T-cell (primary cell): ENCODE results near the gene LTB4R. TPM values are rescaled to one million over a fixed set of nuclear protein-coding genes. Genes with fewer than 3 reads are reported as not detected.

ENCODE experiments used
- ATAC-seq, 4 experiments: fragments of 200-7000 bp in 3 of 4; fragments of 150-1000 bp in 1 of 4; cut with Tn5 transposase; replicated peaks in 1 of 4; 1 replicate in 3 of 4; 2 replicates in 1 of 4; pipeline ENCODE4 v1.10.0; 2021; ENCODE audit warnings: moderate library complexity in 3 of 4, mild to moderate bottlenecking in 2 of 4, moderate number of reproducible peaks in 1 of 4
- CTCF ChIA-PET, 2 donors: fragments of 300-600 bp; sonication (Branson Sonifier 250); formaldehyde crosslinking; loops; one replicate each; lab custom pipeline; 2022; ENCODE audit warnings: antibody characterized with exemption in 2 of 2; lab: Charles Lee
- POLR2A ChIA-PET, 2 donors: fragments of 300-600 bp; sonication (Branson Sonifier 250); formaldehyde crosslinking; loops; one replicate each; lab custom pipeline; 2022; ENCODE audit warnings: antibody characterized with exemption in 2 of 2; lab: Charles Lee
- DNase-seq, 35 experiments: peaks; one replicate each; pipeline versions ENCODE4 v3.0.0 to v3.0.0-alpha.2; 2013 to 2023
- H3K27ac ChIP-seq: one replicate; pipeline ENCODE4 v1.5.1; 2013; ENCODE audit warnings: low read length
- H3K27me3 ChIP-seq, 2 experiments: replicated peaks in 1 of 2; 1 replicate in 1 of 2; 2 replicates in 1 of 2; pipeline versions ENCODE4 v1.6.1 to v1.7.0; 2013; ENCODE audit warnings: low read length in 1 of 2, mixed read lengths in 1 of 2; ENCODE audit not compliant: control insufficient read depth in 2 of 2, insufficient read depth in 2 of 2; ENCODE audit errors: extremely low read depth in 1 of 2
- H3K36me3 ChIP-seq, 2 donors: 1 replicate in 1 of 2; 2 replicates in 1 of 2; pipeline versions ENCODE4 v1.6.1 to v1.7.0; 2013; ENCODE audit warnings: low read length in 1 of 2; ENCODE audit not compliant: control insufficient read depth in 2 of 2, insufficient read depth in 1 of 2; ENCODE audit errors: extremely low read depth in 1 of 2
- H3K4me1 ChIP-seq, 2 experiments: 1 replicate in 1 of 2; 2 replicates in 1 of 2; pipeline versions ENCODE4 v1.6.1 to v1.7.0; 2013; ENCODE audit warnings: low read length in 2 of 2, mixed read lengths in 1 of 2; ENCODE audit not compliant: insufficient read depth in 2 of 2, control insufficient read depth in 1 of 2; ENCODE audit errors: extremely low read depth in 1 of 2
- H3K4me3 ChIP-seq, 2 donors: 1 replicate in 1 of 2; 2 replicates in 1 of 2; pipeline versions ENCODE4 v1.5.1 to v1.7.0; 2013; ENCODE audit warnings: mild to moderate bottlenecking in 2 of 2, low read length in 1 of 2, moderate library complexity in 1 of 2; ENCODE audit not compliant: control insufficient read depth in 1 of 2; ENCODE audit errors: extremely low read depth in 1 of 2
- H3K9me3 ChIP-seq: 2 replicates; pipeline ENCODE4 v1.7.0; 2013
- H3K27ac Mint-ChIP-seq, 2 donors: one replicate each; pipeline ENCODE4 v1.8.0; 2020 to 2021; ENCODE audit warnings: mild to moderate bottlenecking in 2 of 2, mixed read lengths in 2 of 2
- H3K27me3 Mint-ChIP-seq, 2 donors: one replicate each; pipeline ENCODE4 v1.8.0; 2021 to 2022; ENCODE audit warnings: mixed read lengths in 2 of 2
- H3K36me3 Mint-ChIP-seq: one replicate; pipeline ENCODE4 v1.8.0; 2021; ENCODE audit warnings: mixed read lengths
- H3K4me1 Mint-ChIP-seq, 3 donors: one replicate each; pipeline ENCODE4 v1.8.0; 2020 to 2022; ENCODE audit warnings: mixed read lengths in 3 of 3, mild to moderate bottlenecking in 1 of 3
- H3K4me3 Mint-ChIP-seq, 3 donors: one replicate each; pipeline ENCODE4 v1.8.0; 2020 to 2022; ENCODE audit warnings: mild to moderate bottlenecking in 3 of 3, mixed read lengths in 3 of 3, moderate library complexity in 3 of 3
- H3K9me3 Mint-ChIP-seq, 3 donors: one replicate each; pipeline ENCODE4 v1.8.0; 2020 to 2022; ENCODE audit warnings: mixed read lengths in 3 of 3
- WGBS: methylation state at CpG from one replicate; pipeline ENCODE4 v1.1.5; 2013; ENCODE audit warnings: missing lambda C conversion rate; ENCODE audit not compliant: insufficient coverage; 5-methylcytosine and 5-hydroxymethylcytosine counted together
- total RNA-seq, 35 experiments: library from RNA in 6 of 35; stranded (reverse) in 6 of 35; fragments of 120-200 nt in 1 of 35; gene quantifications; one replicate each; pipeline versions ENCODE4 v1.2.1 to v1.2.4 and lab custom pipeline; 2013 to 2026

LTB4R gene
- total RNA-seq, 5 donors from 2014 or later (not counting 1 experiment from before 2014, with no cell fraction given): 17.0 to 29.0 (median 18.0) TPM

DNA sequence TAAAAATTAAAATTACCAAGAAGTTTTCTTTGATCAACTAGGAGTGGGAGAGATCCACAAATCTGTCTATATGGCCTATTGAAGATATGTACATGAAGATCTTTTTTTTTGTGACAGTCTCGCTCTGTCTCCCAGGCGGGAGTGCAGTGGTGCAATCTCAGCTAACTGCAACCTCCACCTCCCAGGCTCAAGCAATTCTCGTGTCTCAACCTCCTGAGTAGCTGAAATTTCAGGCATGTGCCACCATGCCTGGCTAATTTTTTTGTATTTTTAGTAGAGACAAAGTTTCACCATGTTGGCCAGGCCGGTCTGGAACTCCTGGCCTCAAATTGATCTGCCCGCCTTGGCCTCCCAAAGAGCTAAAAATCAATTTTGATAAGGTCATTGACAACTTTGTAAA is 52.1 kb downstream of the LTB4R start:
- DNase-seq (no peak), ATAC-seq (no peak)
- no CpG with 5 or more reads among the region's 5 CpGs for WGBS
- H3K27me3 Mint-ChIP-seq: peaks cover 43 to 49% of the 10 kb centered on the region in 2 donors
- Histone ChIP-seq H3K4me1 (peaks cover 4 to 30% of the 10 kb centered on the region in 2 experiments), H3K4me3 (no peak overlapping the region), H3K27me3 (peaks cover 0 to 45% of the 10 kb centered on the region in 2 experiments), H3K9me3 (no peaks in the 10 kb centered on the region), H3K27ac (no peak overlapping the region), H3K36me3 (no peaks in the 10 kb centered on the region)
- ChIA-PET CTCF (interaction anchor here (0.7 kb wide), 4 partner anchors 25 to 481 kb away, joined by 3 to 6 read pairs (median 3); no protein-coding TSS in a partner anchor), POLR2A (no interaction called here)
- H3K4me1 Mint-ChIP-seq: peaks cover 24 to 29% (median 28%) of the 10 kb centered on the region in 3 donors
- no peak overlapping the region for H3K4me3 Mint-ChIP-seq
- peaks cover 6% of the 10 kb centered on the region for H3K36me3 Mint-ChIP-seq
- peaks cover 0 to 2% (median 0%) of the 10 kb centered on the region in 3 donors for H3K9me3 Mint-ChIP-seq
- H3K27ac Mint-ChIP-seq: peak overlapping the region in 1 of 2 donors; percentile 15

DNA sequence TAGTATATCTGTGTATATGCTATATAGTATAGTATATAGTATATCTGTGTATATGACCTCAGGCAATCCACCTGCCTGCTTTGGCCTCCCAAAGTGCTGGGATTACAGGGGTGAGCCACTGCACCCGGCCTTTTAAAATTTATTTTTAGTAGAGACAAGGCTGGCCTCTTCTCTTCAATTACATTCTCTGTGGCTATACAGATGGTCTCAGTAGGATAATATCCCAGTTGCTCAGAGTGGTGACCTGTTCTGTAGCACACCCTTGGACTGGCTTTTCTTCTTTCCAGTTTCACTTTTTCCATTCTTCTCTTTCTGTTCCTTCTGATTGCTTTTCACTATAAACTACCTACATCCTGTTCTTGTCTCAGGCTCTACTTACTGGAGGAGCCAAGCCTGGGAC is 53.5 kb downstream of the LTB4R start:
- WGBS: 80% methylated on average over 1 of the region's 1 CpG
- Histone ChIP-seq H3K4me1 (peaks cover 4 to 36% of the 10 kb centered on the region in 2 experiments), H3K36me3 (no peaks in the 10 kb centered on the region), H3K27ac (no peak overlapping the region), H3K4me3 (no peak overlapping the region), H3K9me3 (no peaks in the 10 kb centered on the region), H3K27me3 (peaks cover 0 to 57% of the 10 kb centered on the region in 2 experiments)
- H3K9me3 Mint-ChIP-seq: peaks cover 0 to under 1% (median 0%) of the 10 kb centered on the region in 3 donors
- POLR2A ChIA-PET: no interaction called here
- ATAC-seq (no peak), DNase-seq (no peak)
- no peak overlapping the region for H3K4me3 Mint-ChIP-seq
- no peak overlapping the region for H3K27ac Mint-ChIP-seq
- peaks cover 29 to 35% (median 35%) of the 10 kb centered on the region in 3 donors for H3K4me1 Mint-ChIP-seq
- H3K27me3 Mint-ChIP-seq: peaks cover 44 to 55% of the 10 kb centered on the region in 2 donors
- peaks cover 6% of the 10 kb centered on the region for H3K36me3 Mint-ChIP-seq
- CTCF ChIA-PET: interaction anchor here in 1 of 2 donors (1.0 kb wide), 1 partner anchor 72 kb away, joined by 5 read pairs; no protein-coding TSS in a partner anchor

DNA sequence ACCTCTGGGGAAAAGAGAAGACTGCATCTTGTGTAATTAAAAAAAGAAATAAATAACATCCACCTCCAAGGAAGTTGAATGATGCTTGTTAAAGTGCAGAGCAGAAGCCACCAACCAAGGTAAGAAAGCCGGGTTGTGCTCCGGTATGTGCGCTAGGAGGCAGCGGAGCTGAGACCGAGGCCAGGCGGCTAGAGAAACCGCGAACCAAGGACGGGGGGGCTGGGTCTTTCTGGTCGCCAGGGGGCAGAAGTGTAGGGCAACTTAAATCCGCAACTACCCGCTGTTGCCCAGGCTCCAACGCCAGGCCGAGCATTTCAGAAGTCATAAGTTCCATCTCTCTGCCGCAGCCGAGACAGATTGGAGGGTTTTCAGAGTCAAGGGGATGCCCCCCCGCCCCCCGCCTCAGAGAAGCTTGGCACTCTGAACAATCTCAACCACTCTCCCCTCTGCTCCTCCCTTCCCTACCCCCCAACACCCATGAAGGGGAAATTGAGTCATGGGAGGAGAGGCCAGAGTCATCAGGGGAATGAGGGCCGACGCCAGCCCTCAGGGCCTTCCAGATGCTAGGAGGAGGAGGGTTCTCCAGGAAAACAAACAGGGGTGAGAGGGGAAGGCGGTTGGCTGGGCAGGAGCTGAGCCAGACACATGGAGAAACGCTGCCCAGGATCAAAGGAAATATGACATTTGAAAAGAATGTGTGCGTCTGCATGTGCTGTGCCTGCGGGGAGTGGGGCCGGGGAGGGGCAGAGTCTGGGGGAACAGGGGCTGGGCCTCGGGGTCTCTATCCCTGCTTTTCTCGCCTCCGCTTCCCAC is 54.5 kb downstream of the LTB4R start:
- Histone ChIP-seq H3K4me1 (peaks cover 4 to 36% of the 10 kb centered on the region in 2 experiments), H3K9me3 (no peaks in the 10 kb centered on the region), H3K36me3 (no peaks in the 10 kb centered on the region), H3K27ac (no peak overlapping the region), H3K27me3 (peaks cover 0 to 63% of the 10 kb centered on the region in 2 experiments), H3K4me3 (peak overlapping the region in 1 of 2 donors; percentile 71)
- WGBS: 14% methylated on average over 18 of the region's 28 CpGs
- H3K9me3 Mint-ChIP-seq: no peaks in the 10 kb centered on the region
- peak overlapping the region; percentile 62 to 79 (median 65) for H3K4me3 Mint-ChIP-seq
- ChIA-PET POLR2A (no interaction called here), CTCF (interaction anchor here in 1 of 2 donors (0.6 to 1.4 kb wide), 5 partner anchors 14 to 71 kb away, joined by 3 to 7 read pairs (median 3); partner anchors contain the start of gene KHNYN)
- H3K4me1 Mint-ChIP-seq: peaks cover 29 to 35% (median 35%) of the 10 kb centered on the region in 3 donors
- peak overlapping the region in 1 of 2 donors; percentile 49 for H3K27ac Mint-ChIP-seq
- DNase-seq: peak in 31 of 35 experiments; percentile 23 to 74 (median 42)
- peaks cover 43 to 51% of the 10 kb centered on the region in 2 donors for H3K27me3 Mint-ChIP-seq
- H3K36me3 Mint-ChIP-seq: no peaks in the 10 kb centered on the region
- ATAC-seq: peak; percentile 72 to 74 (median 73)

DNA sequence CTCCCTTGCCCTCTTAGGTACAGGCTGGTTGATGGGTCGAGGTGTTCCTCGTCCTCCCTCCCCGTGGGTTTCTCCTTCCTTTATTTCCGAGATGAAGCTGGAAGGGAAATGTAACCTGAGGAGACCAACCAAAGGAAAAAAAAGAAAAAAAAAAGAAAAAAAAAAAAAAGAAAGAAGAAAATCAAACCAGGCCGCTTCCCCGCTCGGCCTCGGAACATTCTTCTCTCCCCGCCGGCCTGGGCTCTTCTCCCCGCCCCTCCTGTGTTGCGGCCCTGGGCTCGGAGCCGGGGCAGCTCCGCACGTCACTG is 55.1 kb downstream of the LTB4R start:
- H3K27ac Mint-ChIP-seq: no peak overlapping the region
- ChIA-PET POLR2A (interaction anchor here in 1 of 2 donors (0.6 kb wide), 1 partner anchor 1045 kb away, joined by 3 read pairs; the partner anchor contains the start of gene PABPN1), CTCF (interaction anchor here in 1 of 2 donors (0.6 to 1.4 kb wide), 5 partner anchors 14 to 743 kb away, joined by 3 to 7 read pairs (median 3); partner anchors contain the start of gene KHNYN)
- H3K4me1 Mint-ChIP-seq: peaks cover 29 to 35% (median 35%) of the 10 kb centered on the region in 3 donors
- H3K27ac ChIP-seq: no peak overlapping the region
- peak overlapping the region; percentile 17 to 71 for H3K4me3 ChIP-seq
- H3K27me3 ChIP-seq: peaks cover 0 to 63% of the 10 kb centered on the region in 2 experiments
- no peaks in the 10 kb centered on the region for H3K36me3 Mint-ChIP-seq
- no peaks in the 10 kb centered on the region for H3K36me3 ChIP-seq
- peak overlapping the region in 2 of 3 donors; percentile 21 to 79 for H3K4me3 Mint-ChIP-seq
- H3K9me3 Mint-ChIP-seq: no peaks in the 10 kb centered on the region
- H3K27me3 Mint-ChIP-seq: peaks cover 43 to 50% of the 10 kb centered on the region in 2 donors
- H3K9me3 ChIP-seq: no peaks in the 10 kb centered on the region
- 5% methylated on average over 6 of the region's 16 CpGs for WGBS
- peaks cover 4 to 36% of the 10 kb centered on the region in 2 experiments for H3K4me1 ChIP-seq
- peak in 2 of 35 experiments; percentile 4 to 7 for DNase-seq
- peak in 3 of 4 experiments; percentile 2 to 25 (median 24) for ATAC-seq

DNA sequence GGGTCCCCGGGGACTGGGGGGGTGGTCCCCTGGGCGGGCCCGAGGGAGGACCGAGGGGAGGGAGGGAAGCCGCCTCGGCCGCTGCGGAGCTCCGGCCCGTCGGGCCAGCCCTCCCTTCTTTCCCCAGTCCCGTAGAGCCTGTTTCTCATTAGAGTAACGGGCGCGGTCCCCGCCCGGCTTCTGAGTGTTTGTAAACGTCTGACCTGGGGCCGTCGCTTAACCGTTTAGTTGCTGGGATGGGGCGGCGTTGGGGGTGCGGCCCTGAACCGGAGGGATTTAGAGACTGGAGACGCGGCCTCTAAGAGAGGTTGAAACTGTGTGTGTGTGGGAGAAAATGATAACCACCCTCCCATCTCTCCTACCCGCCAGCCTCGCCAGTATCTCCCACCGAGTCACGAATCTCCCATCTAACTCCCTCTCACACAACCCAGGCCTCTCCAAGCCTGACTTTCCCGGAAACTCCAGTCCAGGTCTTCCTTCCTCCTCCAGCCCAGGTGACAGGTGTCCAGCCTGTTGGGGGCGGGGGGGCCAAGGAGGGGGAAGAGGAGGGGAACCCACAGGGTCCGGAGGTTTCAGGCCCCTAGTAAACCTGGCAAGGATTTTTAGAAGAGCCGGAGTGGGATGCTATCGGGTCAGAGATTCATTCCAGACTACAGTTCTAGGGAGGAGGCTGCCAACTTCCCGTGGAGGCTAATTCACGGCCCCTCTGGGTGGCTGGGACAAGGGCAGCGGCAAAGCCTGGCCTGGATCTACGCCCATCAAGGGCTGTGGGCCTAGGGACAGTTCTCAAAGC is 55.6 kb downstream of the LTB4R start:
- Histone ChIP-seq H3K27ac (no peak overlapping the region), H3K27me3 (peaks cover 0 to 63% of the 10 kb centered on the region in 2 experiments), H3K9me3 (no peaks in the 10 kb centered on the region), H3K4me3 (peak overlapping the region; percentile 17 to 71), H3K4me1 (peaks cover 4 to 36% of the 10 kb centered on the region in 2 experiments), H3K36me3 (no peaks in the 10 kb centered on the region)
- ATAC-seq (peak in 3 of 4 experiments; percentile 17 to 36 (median 25)), DNase-seq (peak in 9 of 35 experiments; percentile 2 to 36 (median 14))
- Mint-ChIP-seq H3K4me3 (peak overlapping the region; percentile 65 to 79 (median 66)), H3K27me3 (peaks cover 38 to 45% of the 10 kb centered on the region in 2 donors), H3K36me3 (no peaks in the 10 kb centered on the region), H3K9me3 (no peaks in the 10 kb centered on the region), H3K27ac (no peak overlapping the region), H3K4me1 (peaks cover 29 to 35% (median 35%) of the 10 kb centered on the region in 3 donors)
- CTCF ChIA-PET: interaction anchor here in 1 of 2 donors (0.7 to 1.4 kb wide), 3 partner anchors 63 to 744 kb away, joined by 3 to 7 read pairs (median 3); partner anchors contain the start of gene KHNYN
- POLR2A ChIA-PET: interaction anchor here in 1 of 2 donors (0.6 kb wide), 1 partner anchor 1046 kb away, joined by 3 read pairs; the partner anchor contains the start of gene PABPN1
- 29% methylated on average over 7 of the region's 40 CpGs for WGBS
